ENCODE measurements around the gene SFTPD.

The SFTPD gene

GRCh38 chr10:79944428-79945395, 4.2 kb downstream of the SFTPD start:
- no peak for DNase-seq (ENCODE audit: low read depth in 2 of 2)

- no peak for DNase-seq (ENCODE audit: low read depth in 2 of 2)
Observed at GRCh38 chr10:79943871-79944270, 5.0 kb downstream of the SFTPD start.

DNA sequence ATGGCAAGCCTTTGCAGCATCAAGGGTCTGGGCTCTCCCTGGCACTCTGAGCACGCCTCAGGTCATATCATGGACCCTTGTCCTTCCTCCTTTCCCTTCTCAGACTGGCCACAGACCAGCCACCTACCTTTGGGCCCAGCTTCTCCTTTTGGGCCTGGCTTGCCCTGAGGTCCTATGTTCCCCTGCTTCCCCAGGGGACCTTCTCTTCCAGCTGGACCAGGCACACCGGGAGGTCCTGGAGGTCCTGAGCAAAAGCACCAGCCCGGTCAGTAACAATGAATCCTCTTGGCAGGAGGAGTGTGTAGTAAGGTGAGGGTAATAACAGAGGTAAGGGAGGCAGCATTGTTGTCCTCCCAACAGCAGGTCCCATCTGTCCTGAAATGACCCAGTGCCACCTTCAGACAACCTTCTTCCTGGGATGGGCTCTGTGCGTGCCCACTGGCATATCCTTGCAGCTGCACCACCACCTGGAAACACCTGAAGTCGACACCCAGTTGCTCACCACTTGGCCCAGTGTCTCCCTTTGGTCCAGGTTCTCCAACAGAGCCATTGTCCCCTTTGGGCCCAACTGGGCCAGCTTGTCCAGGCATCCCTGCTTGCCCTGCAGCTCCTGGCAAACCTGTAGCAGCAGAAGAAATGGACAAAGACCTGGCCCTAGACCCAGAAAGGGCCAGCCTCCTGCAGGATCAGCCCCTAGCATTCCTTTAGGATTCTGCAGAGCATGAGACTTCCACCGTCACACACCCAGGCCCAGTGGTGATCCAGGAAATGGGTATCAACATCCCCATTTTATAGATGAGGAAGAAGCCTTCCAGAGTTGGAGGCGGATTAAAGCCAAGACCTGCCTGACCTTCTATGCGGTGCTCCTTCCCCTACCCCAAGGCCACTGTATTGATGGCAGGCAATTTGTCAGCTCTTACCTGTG, 6.4 kb downstream of the SFTPD start:
- no peak for DNase-seq (ENCODE audit: low read depth in 2 of 2)

DNA sequence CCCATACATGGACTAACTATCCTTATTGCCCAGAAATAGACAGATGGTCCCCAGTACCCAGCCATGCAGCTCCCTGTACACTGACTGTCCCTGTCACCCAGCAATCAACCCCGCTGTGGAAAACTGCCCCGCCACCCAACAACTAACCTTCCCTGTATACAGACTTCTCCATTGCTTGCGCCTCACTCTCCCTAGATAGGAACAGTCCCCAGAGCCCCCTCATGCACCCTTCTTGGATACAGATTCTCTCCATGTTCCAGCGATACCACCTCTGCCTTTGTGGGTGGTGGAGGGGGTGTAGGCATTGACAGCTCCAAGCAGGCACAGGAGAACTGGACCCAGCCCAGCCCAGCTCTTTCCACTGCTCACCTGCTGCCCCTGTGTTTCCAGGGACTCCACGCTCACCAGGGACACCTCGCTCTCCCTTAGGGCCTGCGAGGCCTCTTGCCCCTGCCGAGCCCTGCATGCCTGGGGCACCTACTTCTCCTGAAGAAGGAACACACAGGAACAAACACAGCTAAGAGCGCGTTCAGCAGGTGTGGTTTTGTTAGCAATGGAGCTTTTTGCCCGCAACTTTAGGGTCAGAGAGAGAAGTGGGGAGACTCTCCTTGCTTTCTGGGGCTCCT, 7.2 kb downstream of the SFTPD start:
- no peak for DNase-seq (ENCODE audit: low read depth in 2 of 2)

- DNase-seq (ENCODE audit: low read depth in 2 of 2): no peak
Observed at GRCh38 chr10:79941146-79941545, 7.8 kb downstream of the SFTPD start.

DNA sequence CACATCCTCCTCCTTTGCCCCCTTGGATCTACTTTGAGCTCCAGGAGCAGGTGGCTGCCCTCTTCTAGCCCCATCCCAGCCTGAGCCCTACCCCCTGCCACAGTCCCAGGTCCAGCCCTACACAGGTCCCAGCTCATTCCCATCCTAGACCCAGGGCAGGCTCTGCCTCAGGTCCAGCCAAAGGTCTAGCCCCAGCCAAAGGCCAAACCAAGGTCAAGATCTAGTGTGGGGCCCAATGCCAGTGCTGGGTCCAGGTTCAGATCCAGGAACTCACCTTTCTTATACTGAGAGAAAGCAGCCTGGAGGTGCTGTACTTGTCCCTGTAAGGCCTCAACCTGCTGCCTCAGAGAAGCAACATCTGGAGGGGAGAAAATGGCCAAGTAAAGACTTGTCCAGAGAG, 8.5 kb downstream of the SFTPD start:
- no peak for DNase-seq (ENCODE audit: low read depth in 2 of 2)

GRCh38 chr10:79939969-79940368, 8.9 kb downstream of the SFTPD start:
- no peak for DNase-seq (ENCODE audit: low read depth in 2 of 2)

GRCh38 chr10:79938728-79939406, 10.0 kb downstream of the SFTPD start:
- DNase-seq (ENCODE audit: low read depth in 2 of 2): no peak

DNA sequence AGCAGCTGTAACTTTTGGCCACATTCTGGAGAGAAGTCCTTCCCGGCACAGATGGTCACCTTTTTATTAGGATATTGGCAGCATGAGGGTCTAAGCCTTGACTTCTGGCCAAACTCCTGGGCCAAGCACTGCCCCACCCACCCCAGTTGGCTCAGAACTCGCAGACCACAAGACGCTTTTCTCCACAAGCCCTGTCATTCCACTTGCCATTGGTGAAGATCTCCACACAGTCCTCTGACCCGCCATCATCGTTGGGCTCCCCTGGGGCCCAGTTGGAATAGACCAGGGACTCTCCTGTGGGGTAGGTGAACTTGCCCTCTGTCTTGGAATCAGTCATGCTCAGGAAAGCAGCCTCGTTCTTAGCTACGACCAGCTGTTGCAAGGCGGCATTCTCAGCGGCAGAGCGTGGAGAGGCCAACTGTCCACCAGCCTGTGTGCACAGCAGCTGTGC, 11.2 kb downstream of the SFTPD start:
- no peak for DNase-seq (ENCODE audit: low read depth in 2 of 2)

- no peak for DNase-seq (ENCODE audit: low read depth in 2 of 2)
Observed at GRCh38 chr10:79936625-79937615, 12.0 kb downstream of the SFTPD start.

DNA sequence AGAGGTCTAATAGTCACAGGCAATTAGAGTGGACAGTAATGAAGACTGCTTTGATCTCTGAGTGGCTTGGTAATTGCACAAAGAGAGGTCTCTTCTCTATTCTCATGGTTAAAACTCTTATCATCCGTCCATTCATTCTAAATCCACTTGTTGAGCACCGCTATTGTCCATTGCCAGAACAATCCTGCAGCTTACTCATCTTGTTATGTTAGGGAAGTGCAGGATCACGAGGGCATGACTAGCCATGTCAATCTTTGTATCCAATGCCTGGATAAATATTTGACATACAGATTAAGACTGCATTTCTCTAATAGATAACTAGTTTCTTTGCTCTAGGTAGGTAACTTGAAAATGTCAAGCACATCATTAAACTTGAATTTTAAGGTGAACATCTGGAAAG, 14.9 kb downstream of the SFTPD start:
- DNase-seq (ENCODE audit: low read depth in 2 of 2): no peak

GRCh38 chr10:79932841-79933379, 16.0 kb downstream of the SFTPD start:
- DNase-seq (ENCODE audit: low read depth in 2 of 2): no peak

- no peak for DNase-seq (ENCODE audit: low read depth in 2 of 2)
Observed at GRCh38 chr10:79932307-79932706, 16.6 kb downstream of the SFTPD start.

GRCh38 chr10:79930751-79931150, 18.2 kb downstream of the SFTPD start:
- no peak for DNase-seq (ENCODE audit: low read depth in 2 of 2)

DNA sequence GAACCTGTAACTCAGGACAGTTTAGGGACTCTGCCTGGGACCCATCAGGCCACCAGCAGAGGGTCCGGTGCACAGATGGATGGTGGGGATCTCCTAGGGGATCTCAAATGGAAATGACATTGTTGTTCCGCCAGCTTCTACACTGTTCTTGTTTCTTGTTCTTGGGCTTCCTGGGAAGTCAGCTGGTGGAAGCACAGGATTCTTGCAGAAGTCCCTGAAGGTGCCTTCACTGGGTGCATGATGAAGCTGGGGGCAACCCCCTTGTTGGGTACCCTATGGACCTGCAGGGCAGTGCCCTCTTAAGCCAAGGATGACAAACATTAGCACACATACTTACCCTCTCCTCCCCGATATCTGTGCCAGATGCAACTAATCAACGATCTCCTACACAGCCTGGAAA, 18.6 kb downstream of the SFTPD start:
- DNase-seq (ENCODE audit: low read depth in 2 of 2): no peak

- DNase-seq (ENCODE audit: low read depth in 2 of 2): peak; percentile 10 to 20
Observed at GRCh38 chr10:79929409-79929904, 19.4 kb downstream of the SFTPD start.

DNA sequence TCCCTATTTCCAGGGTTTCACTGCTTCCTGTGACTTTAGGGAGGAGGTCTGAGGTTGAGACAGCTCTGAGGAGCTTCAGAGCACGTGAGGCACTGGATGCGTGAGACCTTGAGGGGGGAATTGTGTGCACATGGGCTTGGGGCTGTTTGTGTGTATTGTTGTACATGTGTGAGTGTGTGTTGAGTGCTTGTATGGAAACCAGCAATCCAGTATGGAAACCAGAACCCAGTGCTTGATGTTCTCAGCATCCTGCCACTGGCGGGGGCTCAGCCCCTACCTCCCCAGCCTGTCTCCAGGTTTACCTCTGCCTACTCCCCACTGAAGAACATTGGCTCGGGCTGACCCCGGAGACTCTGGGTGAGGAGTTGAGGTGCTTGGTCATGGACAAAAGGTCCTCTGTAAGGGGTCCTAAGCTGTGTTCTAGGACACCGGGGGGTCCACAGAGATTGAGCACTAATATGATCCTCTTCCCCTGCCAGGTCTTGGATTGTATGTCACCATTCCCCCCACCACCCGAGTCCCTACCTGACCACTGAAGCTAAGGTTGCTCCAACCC, 20.8 kb downstream of the SFTPD start:
- DNase-seq (ENCODE audit: low read depth in 2 of 2): no peak

GRCh38 chr10:79927111-79927828, 21.6 kb downstream of the SFTPD start:
- DNase-seq (ENCODE audit: low read depth in 2 of 2): no peak

- DNase-seq (ENCODE audit: low read depth in 2 of 2): no peak
Observed at GRCh38 chr10:79926037-79926436, 22.9 kb downstream of the SFTPD start.

All from fibroblast of skin of left biceps (primary cell).